Dedifferentiated amniotic fluid mesenchymal stem cell (primary cell): ENCODE data around the gene IL3.

Source experiments
- DNase-seq: peaks from one replicate; pipeline ENCODE4 v3.0.0-alpha.2; 2016; ENCODE audit errors: extremely low spot score

The IL3 gene

GRCh38 chr5:132056610-132057497 is 3.6 kb upstream of the IL3 start:
- DNase-seq: no peak

GRCh38 chr5:132057498-132058255 is 2.8 kb upstream of the IL3 start:
- no peak for DNase-seq

GRCh38 chr5:132058646-132059042 is 1.8 kb upstream of the IL3 start:
- no peak for DNase-seq

- DNase-seq: no peak
These were observed 1.3 kb upstream of the IL3 start for GRCh38 chr5:132059043-132059695.

- no peak for DNase-seq
These were observed 557 bp upstream of the IL3 start for GRCh38 chr5:132059696-132060500.

- peak; percentile 39 for DNase-seq
These were observed 2.8 kb downstream of the IL3 start for GRCh38 chr5:132063090-132063911.

- no peak for DNase-seq
These were observed 3.7 kb downstream of the IL3 start for GRCh38 chr5:132064140-132064539.

GRCh38 chr5:132064738-132065331 is 4.4 kb downstream of the IL3 start:
- DNase-seq: peak; percentile 52

- peak; percentile 36 for DNase-seq
These were observed 5.0 kb downstream of the IL3 start for GRCh38 chr5:132065351-132065937.

GRCh38 chr5:132065951-132066701 is 5.7 kb downstream of the IL3 start:
- no peak for DNase-seq

- no peak for DNase-seq
These were observed 6.4 kb downstream of the IL3 start for GRCh38 chr5:132066871-132067270.

GRCh38 chr5:132067451-132067850 is 7.0 kb downstream of the IL3 start:
- DNase-seq: no peak

GRCh38 chr5:132067941-132068808 is 7.7 kb downstream of the IL3 start:
- no peak for DNase-seq

GRCh38 chr5:132069561-132069960 is 9.1 kb downstream of the IL3 start:
- DNase-seq: no peak

- no peak for DNase-seq
These were observed 9.5 kb downstream of the IL3 start for GRCh38 chr5:132069994-132070393.

GRCh38 chr5:132070460-132071337 is 10.2 kb downstream of the IL3 start:
- no peak for DNase-seq

- DNase-seq: no peak
These were observed 10.9 kb downstream of the IL3 start for GRCh38 chr5:132071338-132071707.
